HepG2 (cell line): ENCODE results near the gene JADE3. TPM values are rescaled to one million over a fixed set of nuclear protein-coding genes. Genes with fewer than 3 reads are reported as not detected.

Experiments
- CCDC6 ChIP-seq: sonication (generic); formaldehyde crosslinking; IDR thresholded peaks from 2 replicates; pipeline ENCODE4 v1.8.1; 2022; ENCODE audit warnings: mild to moderate bottlenecking, missing genetic modification reagents, moderate library complexity
- EP300 ChIP-seq, 3 experiments: sonication (generic) in 1 of 3; formaldehyde crosslinking in 1 of 3; IDR thresholded peaks; 2 replicates each; pipeline versions ENCODE4 v1.5.1 to v1.6.1; 2011 to 2020; ENCODE audit warnings: low read depth in 2 of 3, low read length in 2 of 3, borderline replicate concordance in 1 of 3, improper control_type of control experiment in 1 of 3, mild to moderate bottlenecking in 1 of 3, missing genetic modification reagents in 1 of 3, moderate library complexity in 1 of 3
- HDAC2 ChIP-seq: sonication (generic); formaldehyde crosslinking; IDR thresholded peaks from 2 replicates; pipeline ENCODE4 v1.4.0; 2020; ENCODE audit warnings: missing genetic modification reagents
- HMG20B ChIP-seq: conservative IDR thresholded peaks from 2 replicates; pipeline ENCODE4 v1.6.1; 2016; ENCODE audit warnings: missing genetic modification reagents, missing compliant biosample characterization
- MYC ChIP-seq: sonication (generic); formaldehyde crosslinking; IDR thresholded peaks from 2 replicates; pipeline ENCODE4 v1.9.0; 2021; ENCODE audit warnings: missing genetic modification reagents, borderline replicate concordance
- MYPOP ChIP-seq: sonication (generic); formaldehyde crosslinking; IDR thresholded peaks from 2 replicates; pipeline ENCODE4 v1.8.1; 2023; ENCODE audit warnings: mild to moderate bottlenecking, moderate library complexity, missing genetic modification reagents
- NCOA1 ChIP-seq: sonication (generic); formaldehyde crosslinking; IDR thresholded peaks from 2 replicates; pipeline ENCODE4 v1.9.0; 2021; ENCODE audit warnings: missing genetic modification reagents
- NCOR1 ChIP-seq: fragments of 200-600 bp; sonication (generic); IDR thresholded peaks from 2 replicates; pipeline ENCODE4 v1.7.0; 2017; ENCODE audit warnings: antibody characterized with exemption, low read length, borderline replicate concordance
- POLR2AphosphoS5 ChIP-seq: IDR thresholded peaks from 2 replicates; pipeline ENCODE4 v1.6.1; 2012; ENCODE audit warnings: low read depth, low read length
- POLR2G ChIP-seq: fragments of 200-400 bp; formaldehyde crosslinking; IDR thresholded peaks from 2 replicates; pipeline ENCODE4 v1.6.1; 2018; ENCODE audit warnings: mild to moderate bottlenecking, low read depth, low read length, moderate library complexity
- RBFOX2 ChIP-seq: fragments of 200-400 bp; formaldehyde crosslinking; IDR thresholded peaks from 2 replicates; pipeline ENCODE4 v1.6.1; 2017; ENCODE audit warnings: low read depth, mild to moderate bottlenecking, low read length
- RELA ChIP-seq: sonication (generic); formaldehyde crosslinking; IDR thresholded peaks from 2 replicates; pipeline ENCODE4 v1.4.0; 2020; ENCODE audit warnings: missing genetic modification reagents
- SOX13 ChIP-seq, 3 experiments: fragments of 450-650 bp in 1 of 3; sonication (generic) in 1 of 3; formaldehyde crosslinking in 1 of 3; IDR thresholded peaks in 2 of 3; conservative IDR thresholded peaks in 1 of 3; 2 replicates each; pipeline versions ENCODE4 v1.5.0 to v1.6.1; 2016 to 2020; ENCODE audit warnings: antibody characterized with exemption in 1 of 3, mild to moderate bottlenecking in 1 of 3, missing compliant biosample characterization in 1 of 3, missing genetic modification reagents in 1 of 3, moderate library complexity in 1 of 3
- ZC3H4 ChIP-seq: sonication (generic); formaldehyde crosslinking; IDR thresholded peaks from 2 replicates; pipeline ENCODE4 v1.4.0; 2020; ENCODE audit warnings: missing genetic modification reagents, borderline replicate concordance
- ZNF224 ChIP-seq: sonication (generic); formaldehyde crosslinking; IDR thresholded peaks from 2 replicates; pipeline ENCODE4 v1.5.0; 2020; ENCODE audit warnings: mild to moderate bottlenecking, missing genetic modification reagents
- ZNF292 ChIP-seq: sonication (generic); formaldehyde crosslinking; IDR thresholded peaks from 2 replicates; pipeline ENCODE4 v1.8.1; 2022; ENCODE audit warnings: mild to moderate bottlenecking, low read depth, missing genetic modification reagents, borderline replicate concordance
- ZNF343 ChIP-seq: sonication (generic); formaldehyde crosslinking; IDR thresholded peaks from 2 replicates; pipeline ENCODE4 v1.4.0; 2020; ENCODE audit warnings: mild to moderate bottlenecking, missing genetic modification reagents
- ZNF350 ChIP-seq: sonication (generic); formaldehyde crosslinking; IDR thresholded peaks from 2 replicates; pipeline ENCODE4 v1.4.0; 2020; ENCODE audit warnings: mild to moderate bottlenecking, low read depth, missing genetic modification reagents, borderline replicate concordance
- ZNF430 ChIP-seq: sonication (generic); formaldehyde crosslinking; IDR thresholded peaks from 2 replicates; pipeline ENCODE4 v1.9.0; 2021; ENCODE audit warnings: mild to moderate bottlenecking, missing genetic modification reagents
- ZNF609 ChIP-seq: sonication (generic); formaldehyde crosslinking; IDR thresholded peaks from 2 replicates; pipeline ENCODE4 v1.4.0; 2020; ENCODE audit warnings: mild to moderate bottlenecking, missing genetic modification reagents, borderline replicate concordance
- ZNF703 ChIP-seq: sonication (generic); formaldehyde crosslinking; IDR thresholded peaks from 2 replicates; pipeline ENCODE4 v1.5.1; 2020; ENCODE audit warnings: missing genetic modification reagents, mild to moderate bottlenecking, moderate library complexity, borderline replicate concordance
- polyA plus RNA-seq, 8 experiments: library from polyadenylated mRNA; depleted of rRNA in 3 of 8; stranded (reverse) in 7 of 8; unstranded in 1 of 8; fragments of >200 nt; fragmentation: Illumina TruSeq in 4 of 8; extraction: Trizol in 4 of 8; gene quantifications; 2 replicates each; pipeline versions ENCODE4 v1.2.1 to v1.2.3, GENCODE V29; 2011 to 2016; ENCODE audit warnings: low read depth in 4 of 8, missing spikeins in 1 of 8, mixed read lengths in 1 of 8; ENCODE audit not compliant: insufficient read depth in 1 of 8
- total RNA-seq, 5 experiments: library from RNA; depleted of rRNA; stranded (reverse); fragments of >200 nt; fragmentation: Illumina TruSeq; extraction: Trizol; gene quantifications; 2 replicates each; pipeline ENCODE4 v1.2.3, GENCODE V29; 2016; ENCODE audit warnings: low read depth in 1 of 5

JADE3 gene
- total and polyA plus RNA-seq, 2 of the 13 experiments (the other 11 are each of a cell fraction or from before 2014, with no cell fraction given) = 7.7 to 7.8 TPM

DNA sequence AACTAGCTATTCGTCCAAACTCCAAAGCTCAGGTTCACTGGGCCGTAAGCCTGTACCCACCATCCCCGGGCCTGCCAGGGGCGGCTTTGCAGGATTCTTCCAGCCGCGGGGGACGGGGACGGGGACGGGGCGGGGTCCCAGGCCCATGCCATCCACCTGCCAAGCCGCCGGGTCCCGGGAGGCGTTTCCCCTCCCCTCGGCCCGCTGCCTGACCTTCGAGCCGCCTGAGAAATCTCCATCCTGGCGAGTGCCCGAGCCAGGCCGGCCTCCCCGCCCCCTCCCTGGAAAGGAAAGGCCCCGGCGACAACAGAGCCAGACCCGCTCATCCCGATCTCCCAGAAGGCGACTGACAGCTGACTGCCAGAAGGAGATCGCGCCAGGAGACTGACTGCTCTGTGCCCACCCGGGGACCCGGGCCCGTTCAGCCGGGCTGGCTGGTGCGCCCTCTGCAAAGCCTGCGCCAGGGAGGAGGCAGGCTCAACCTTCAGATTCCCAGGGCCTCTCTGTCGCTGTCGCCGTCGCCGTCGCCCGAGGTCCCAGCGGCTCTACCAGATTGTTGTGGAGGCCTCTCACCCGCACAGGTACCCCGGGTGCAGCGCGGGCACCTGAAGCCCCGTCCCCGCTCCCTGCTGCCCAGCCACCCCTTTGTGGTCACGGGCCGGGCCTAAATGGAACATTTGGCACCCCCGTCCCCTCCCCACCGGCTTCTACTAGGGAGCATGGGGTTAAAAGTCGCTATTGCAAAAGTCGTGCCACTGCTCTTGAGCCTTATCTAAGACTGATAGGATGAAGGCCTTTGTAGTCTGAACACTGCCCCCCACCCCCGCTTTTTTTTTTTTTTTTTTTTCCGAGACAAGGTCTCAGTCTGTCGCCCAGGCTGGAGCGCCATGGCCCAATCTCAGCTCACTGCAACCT lies 166.2 kb downstream of the JADE3 start, which contains the start of gene RGN (continued):
- TF ChIP-seq NCOR1 = peak; percentile 38; the same call in 1 of the 2 replicates
- peak; percentile 85 for TF ChIP-seq RBFOX2
- TF ChIP-seq EP300 (IDR thresholded peaks at IDR 0.05; ENCODE audit: low read depth in 2 of 2, low read length in 2 of 2) = peak in 1 of 2 experiments; percentile 82; a peak in 1 of 4 replicates
- no peak for TF ChIP-seq EP300 (CRISPR knock-in tag; IDR thresholded peaks at IDR 0.05; ENCODE audit: borderline replicate concordance)
- peak; percentile 15; the same call in 1 of the 2 replicates for TF ChIP-seq MYC (CRISPR knock-in tag)
- no peak for TF ChIP-seq ZC3H4 (CRISPR knock-in tag)
- 0 out of 2 replicates have a peak, but pooled peaks have one; percentile 8 for TF ChIP-seq HMG20B (CRISPR knock-in tag)
- 0 out of 2 replicates have a peak, but pooled peaks have one; percentile 31 for TF ChIP-seq ZNF292
- TF ChIP-seq RELA (CRISPR knock-in tag) = no peak
- TF ChIP-seq POLR2AphosphoS5 = peak; percentile 34; the same call in 1 of the 2 replicates
- TF ChIP-seq CCDC6 (CRISPR knock-in tag) = no peak; the same call in 1 of the 2 replicates
- TF ChIP-seq HDAC2 (CRISPR knock-in tag) = peak; percentile 18; the same call in 1 of the 2 replicates
- peak; percentile 70 for TF ChIP-seq POLR2G
- TF ChIP-seq NCOA1 (CRISPR knock-in tag) = 0 out of 2 replicates have a peak, but pooled peaks have one; percentile 35
- no peak for TF ChIP-seq ZNF703 (CRISPR knock-in tag)
- no peak for TF ChIP-seq SOX13 (IDR thresholded peaks at IDR 0.05)
- TF ChIP-seq SOX13 (CRISPR knock-in tag; conservative IDR thresholded peaks at IDR 0.05 in 1 of 2, IDR thresholded peaks at IDR 0.05 in 1 of 2) = peak in 1 of 2 experiments; percentile 62; a peak in 2 of 4 replicates
- no peak for TF ChIP-seq ZNF343 (CRISPR knock-in tag)
- no peak for TF ChIP-seq ZNF350 (CRISPR knock-in tag)
- TF ChIP-seq ZNF609 = peak; percentile 26; the same call in 1 of the 2 replicates
- no peak for TF ChIP-seq ZNF224 (CRISPR knock-in tag)
- 0 out of 2 replicates have a peak, but pooled peaks have one; percentile 25 for TF ChIP-seq MYPOP (CRISPR knock-in tag)
- TF ChIP-seq ZNF430 (CRISPR knock-in tag) = 0 out of 2 replicates have a peak, but pooled peaks have one; percentile 16
